K562 (cell line): ENCODE measurements around the gene TEX14. TPM values are rescaled to one million over a fixed set of nuclear protein-coding genes. Genes with fewer than 3 reads are reported as not detected.

Source experiments
- ATAC-seq: fragments of 200-7000 bp; cut with Tn5 transposase; 3 replicates; pipeline ENCODE4 v1.9.1; 2020; ENCODE audit warnings: moderate library complexity
- BruUV-seq: library from RNA; stranded (reverse); fragments of 400-500 nt; replicated peaks from 2 replicates; lab custom pipeline; 2021; lab: Mats Ljungman, UMichigan
- CTCF ChIA-PET: fragments of 300-600 bp; formaldehyde crosslinking; extraction: SDS; loops from one replicate; lab custom pipeline; 2021; ENCODE audit warnings: low intra/inter-chr PET ratio; lab: Yijun Ruan, JAX
- POLR2A ChIA-PET: fragments of 300-600, 350-650 bp; sonication (Branson Sonifier 250); formaldehyde crosslinking; extraction: SDS; loops from one replicate; lab custom pipeline; 2021; ENCODE audit warnings: antibody characterized with exemption, inconsistent platforms; lab: Yijun Ruan, JAX
- DNase-seq, 4 experiments: peaks; one replicate each; pipeline versions ENCODE4 v3.0.0 to v3.0.0-alpha.2; 2011 to 2018; ENCODE audit warnings: low spot score in 3 of 4, mixed read lengths in 3 of 4; ENCODE audit errors: extremely low read depth in 1 of 4
- FAIRE-seq: peaks from 2 replicates; lab custom pipeline; 2011; peaks lifted over from hg19 to GRCh38; lab: Jason Lieb, UNC
- H2AFZ ChIP-seq: 2 replicates; pipeline ENCODE4 v1.6.0; 2011; ENCODE audit warnings: low read depth, low read length, control low read depth, inconsistent platforms
- H3K27ac ChIP-seq: fragments of 200-600 bp; 3 replicates; pipeline ENCODE4 v1.8.0; 2011; ENCODE audit warnings: low read depth, mild to moderate bottlenecking, control low read depth, inconsistent platforms, low read length, moderate library complexity, mixed read lengths; ENCODE audit errors: extremely low read depth
- H3K27me3 ChIP-seq, 2 experiments: fragments of 300-600 bp in 1 of 2; 2 replicates in 1 of 2; 3 replicates in 1 of 2; pipeline versions ENCODE4 v1.6.0 to v1.8.0; 2011; ENCODE audit warnings: inconsistent platforms in 2 of 2, low read length in 2 of 2, mild to moderate bottlenecking in 1 of 2, mixed read lengths in 1 of 2, moderate library complexity in 1 of 2; ENCODE audit not compliant: control insufficient read depth in 2 of 2, insufficient read depth in 2 of 2
- H3K36me3 ChIP-seq: fragments of 300-600 bp; 3 replicates; pipeline ENCODE4 v1.8.0; 2011; ENCODE audit warnings: mild to moderate bottlenecking, low read length, inconsistent platforms; ENCODE audit not compliant: control insufficient read depth, insufficient read depth
- H3K4me1 ChIP-seq, 2 experiments: fragments of 200-600 bp in 1 of 2; replicated peaks in 1 of 2; 2 replicates in 1 of 2; 3 replicates in 1 of 2; pipeline versions ENCODE4 v1.5.1 to v1.8.0; 2011; ENCODE audit warnings: inconsistent platforms in 2 of 2, low read length in 2 of 2, mild to moderate bottlenecking in 1 of 2, mixed read lengths in 1 of 2, moderate library complexity in 1 of 2; ENCODE audit not compliant: control insufficient read depth in 2 of 2, insufficient read depth in 2 of 2
- H3K4me2 ChIP-seq: 2 replicates; pipeline ENCODE4 v1.6.1; 2011; ENCODE audit warnings: low read length, control low read depth, inconsistent platforms, mixed read lengths; ENCODE audit not compliant: insufficient read depth
- H3K4me3 ChIP-seq: fragments of 200-600 bp; sonication (generic), shearing (Covaris generic); 2 replicates; pipeline ENCODE4 v1.5.1; 2016; ENCODE audit warnings: control low read depth, inconsistent platforms
- H3K79me2 ChIP-seq: fragments of 200-600 bp; 3 replicates; pipeline ENCODE4 v1.8.0; 2011; ENCODE audit warnings: low read length, inconsistent platforms; ENCODE audit not compliant: control insufficient read depth, insufficient read depth
- H3K9ac ChIP-seq, 2 experiments: 2 replicates each; pipeline versions ENCODE4 v1.6.0 to v1.6.1; 2011; ENCODE audit warnings: low read depth in 2 of 2, low read length in 2 of 2, control low read depth in 1 of 2, inconsistent platforms in 1 of 2, mild to moderate bottlenecking in 1 of 2, mixed read lengths in 1 of 2; ENCODE audit not compliant: insufficient read depth in 1 of 2
- H3K9me1 ChIP-seq: one replicate; pipeline ENCODE4 v1.6.0; 2011; ENCODE audit warnings: inconsistent platforms, mild to moderate bottlenecking, low read length, moderate library complexity; ENCODE audit not compliant: control insufficient read depth, insufficient read depth
- H3K9me3 ChIP-seq: replicated peaks from 2 replicates; pipeline ENCODE4 v1.5.1; 2011; ENCODE audit warnings: low read depth, low read length, inconsistent platforms; ENCODE audit not compliant: control insufficient read depth, insufficient read depth
- H4K20me1 ChIP-seq: replicated peaks from 2 replicates; pipeline ENCODE4 v1.6.1; 2011; ENCODE audit warnings: low read length, inconsistent platforms, mixed read lengths; ENCODE audit not compliant: control insufficient read depth, insufficient read depth
- ATF3 ChIP-seq, 2 experiments: fragments of 450-650 bp in 1 of 2; sonication (generic) in 1 of 2; formaldehyde crosslinking in 1 of 2; IDR thresholded peaks in 1 of 2; conservative IDR thresholded peaks in 1 of 2; 2 replicates each; pipeline versions ENCODE4 v1.6.1 to v1.8.1; 2016 to 2023; ENCODE audit warnings: mild to moderate bottlenecking in 2 of 2, moderate library complexity in 2 of 2, inconsistent platforms in 1 of 2, missing genetic modification reagents in 1 of 2
- FOXA3 ChIP-seq, 2 experiments: fragments of 450-650 bp in 1 of 2; sonication (generic) in 1 of 2; formaldehyde crosslinking; IDR thresholded peaks in 1 of 2; conservative IDR thresholded peaks in 1 of 2; 2 replicates each; pipeline versions ENCODE4 v1.4.0 to v1.8.0; 2020 to 2022; ENCODE audit warnings: mild to moderate bottlenecking in 2 of 2, missing genetic modification reagents in 1 of 2
- GTF2B ChIP-seq: IDR thresholded peaks from 2 replicates; pipeline ENCODE4 v1.6.1; 2011; ENCODE audit not compliant: insufficient read length; ENCODE audit errors: extremely low read depth
- HBP1 ChIP-seq: fragments of 450-650 bp; formaldehyde crosslinking; IDR thresholded peaks from 2 replicates; pipeline ENCODE4 v1.4.0; 2022; ENCODE audit warnings: missing genetic modification characterization
- PHTF2 ChIP-seq: fragments of 250-450 bp; sonication (Bioruptor Pico); IDR thresholded peaks from 2 replicates; pipeline ENCODE4 v1.5.0; 2021; ENCODE audit warnings: mild to moderate bottlenecking
- POLR2G ChIP-seq: fragments of 200-400 bp; formaldehyde crosslinking; IDR thresholded peaks from 2 replicates; pipeline ENCODE4 v1.6.1; 2017; ENCODE audit warnings: low read depth, mild to moderate bottlenecking, antibody characterized with exemption, low read length, moderate library complexity
- POLR3G ChIP-seq: IDR thresholded peaks from 2 replicates; pipeline ENCODE4 v1.6.1; 2011; ENCODE audit not compliant: insufficient read length, insufficient replicate concordance; ENCODE audit errors: extremely low read depth
- RFX7 ChIP-seq: fragments of 250-450 bp; sonication (Bioruptor Pico); IDR thresholded peaks from 2 replicates; pipeline ENCODE4 v1.5.1; 2021; ENCODE audit warnings: mild to moderate bottlenecking
- ZC3H11A ChIP-seq: IDR thresholded peaks from 2 replicates; pipeline ENCODE4 v1.6.1; 2012; ENCODE audit warnings: low read depth, low read length, improper control_type of control experiment
- ZEB2 ChIP-seq: fragments of 450-650 bp; IDR thresholded peaks from 2 replicates; pipeline ENCODE4 v1.6.1; 2016
- ZNF121 ChIP-seq: sonication (generic); formaldehyde crosslinking; conservative IDR thresholded peaks from 2 replicates; pipeline ENCODE4 v1.8.0; 2022; ENCODE audit warnings: missing genetic modification reagents
- WGBS: fragments of 100-300 bp; shearing (Covaris generic); methylation state at CpG from one replicate; pipeline ENCODE4 v1.1.6; 2016; ENCODE audit warnings: low coverage, mixed read lengths; ENCODE audit not compliant: insufficient coverage; ENCODE audit errors: missing lambda C conversion rate; 5-methylcytosine and 5-hydroxymethylcytosine counted together
- in situ Hi-C: fragments of 300-500 bp; cut with MboI; formaldehyde crosslinking; loops from 4 replicates; pipeline ENCODE4 v1.15.0; 2018; ENCODE audit warnings: inconsistent platforms, mixed read lengths
- intact Hi-C: fragments of 100-400 bp; cut with micrococcal nuclease; formaldehyde crosslinking; loops from 2 replicates; pipeline ENCODE4 v1.14.2; 2022
- polyA plus RNA-seq, 8 experiments: library from polyadenylated mRNA; depleted of rRNA in 4 of 8; stranded (reverse) in 5 of 8; unstranded in 3 of 8; fragments of >200 nt; fragmentation: Nextera tagmentation in 2 of 8; fragmentation: Illumina TruSeq in 1 of 8; extraction: Ambion mirVana in 2 of 8; extraction: Trizol in 1 of 8; gene quantifications; 2 replicates each; pipeline versions ENCODE4 v1.2.1 to v1.2.3, GENCODE V29; 2011 to 2014; ENCODE audit warnings: inconsistent platforms in 1 of 8, missing spikeins in 1 of 8
- total RNA-seq, 7 experiments: library from RNA; depleted of rRNA in 6 of 7; stranded (reverse); fragments of >200 nt in 6 of 7; fragmentation: Illumina TruSeq in 2 of 7; extraction: Trizol in 2 of 7; gene quantifications; 2 replicates each; pipeline versions ENCODE4 v1.2.1 to v1.2.3, GENCODE V29; 2011 to 2021; ENCODE audit warnings: low replicate concordance in 1 of 7
- TF ChIP-seq, protein P1 (sequence below): fragments of 250-450 bp; sonication (Bioruptor Pico); IDR thresholded peaks from 2 replicates; pipeline ENCODE4 v1.4.0; 2020; ENCODE audit warnings: mild to moderate bottlenecking, moderate library complexity

Gene TEX14
- total and polyA plus RNA-seq, 9 of the 15 experiments (the other 6 are each of a cell fraction or from before 2014, with no cell fraction given): 0.05 to 0.12 (median 0.09) TPM; not detected in 1

- TF ChIP-seq ATF3 (IDR thresholded peaks at IDR 0.05) (peak; percentile 24; the same call in 1 of the 2 replicates), ATF3 (CRISPR knock-in tag; conservative IDR thresholded peaks at IDR 0.05) (no peak), FOXA3 (CRISPR knock-in tag; conservative IDR thresholded peaks at IDR 0.05 in 1 of 2, IDR thresholded peaks at IDR 0.05 in 1 of 2) (no peak), POLR2G (no peak), RFX7 (CRISPR knock-in tag) (no peak), HBP1 (no peak)
- TF ChIP-seq, all 486 proteins: peak for 2
Measured at GRCh38 chr17:58537266-58537665, 154.6 kb downstream of the TEX14 start (continued).

DNA sequence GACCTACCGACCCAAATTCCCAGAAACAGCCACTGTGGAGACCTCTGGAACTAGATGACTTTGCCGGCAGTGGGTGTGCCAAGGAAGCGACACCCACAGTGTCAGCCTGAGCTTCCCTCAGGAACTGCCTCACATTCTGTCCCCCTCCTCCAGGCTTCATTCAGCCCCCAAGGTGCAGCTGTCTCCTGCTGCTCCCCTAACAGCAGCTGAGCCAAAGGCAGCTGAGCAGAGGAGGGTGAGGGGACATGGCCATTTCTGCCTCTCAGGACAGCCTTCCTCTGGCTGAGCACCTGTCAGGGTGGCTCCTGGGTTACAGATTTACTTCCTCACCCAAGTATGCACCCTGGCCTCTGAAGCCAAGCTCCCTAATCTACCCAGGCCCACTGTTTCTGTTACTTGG is 155.3 kb downstream of the TEX14 start:
- Histone ChIP-seq H3K9me1 (no peaks in the 10 kb centered on the region), H4K20me1 (0 out of 2 replicates have a peak, but pooled peaks cover 3% of the 10 kb centered on the region), H3K79me2 (no peaks in the 10 kb centered on the region), H3K27ac (no peak overlapping the region), H3K4me3 (no peak overlapping the region), H3K4me1 (peaks cover 7 to 22% of the 10 kb centered on the region in 2 experiments), H3K27me3 (peaks cover 2 to 24% of the 10 kb centered on the region in 2 experiments; a peak in 4 of 5 replicates), H3K36me3 (no peaks in the 10 kb centered on the region), H3K4me2 (no peak overlapping the region), H3K9ac (no peak overlapping the region; a peak in 1 of 4 replicates), H3K9me3 (no peaks in the 10 kb centered on the region), H2AFZ (no peak overlapping the region)
- BruUV-seq: no TSS peak
- 0% methylated on average over 3 of the region's 3 CpGs for WGBS
- ATAC-seq: no peak
- FAIRE-seq: no peak
- intact Hi-C loops (no loop called here), in situ Hi-C loops (no loop called here)
- ChIA-PET CTCF (no interaction called here), POLR2A (interaction anchor here (0.9 to 1.2 kb wide), 3 partner anchors 10 to 95 kb away, joined by 3 to 5 read pairs (median 4); no protein-coding TSS in a partner anchor)
- DNase-seq: no peak
- no peak for TF ChIP-seq POLR3G
- no peak for TF ChIP-seq ZNF121 (CRISPR knock-in tag)
- TF ChIP-seq ZEB2: no peak
- no peak for TF ChIP-seq GTF2B
- TF ChIP-seq, protein P1, sequence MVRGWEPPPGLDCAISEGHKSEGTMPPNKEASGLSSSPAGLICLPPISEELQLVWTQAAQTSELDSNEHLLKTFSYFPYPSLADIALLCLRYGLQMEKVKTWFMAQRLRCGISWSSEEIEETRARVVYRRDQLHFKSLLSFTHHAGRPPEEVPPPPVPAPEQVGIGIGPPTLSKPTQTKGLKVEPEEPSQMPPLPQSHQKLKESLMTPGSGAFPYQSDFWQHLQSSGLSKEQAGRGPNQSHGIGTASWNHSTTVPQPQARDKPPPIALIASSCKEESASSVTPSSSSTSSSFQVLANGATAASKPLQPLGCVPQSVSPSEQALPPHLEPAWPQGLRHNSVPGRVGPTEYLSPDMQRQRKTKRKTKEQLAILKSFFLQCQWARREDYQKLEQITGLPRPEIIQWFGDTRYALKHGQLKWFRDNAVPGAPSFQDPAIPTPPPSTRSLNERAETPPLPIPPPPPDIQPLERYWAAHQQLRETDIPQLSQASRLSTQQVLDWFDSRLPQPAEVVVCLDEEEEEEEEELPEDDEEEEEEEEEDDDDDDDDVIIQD: no peak
- TF ChIP-seq ZC3H11A: no peak
- TF ChIP-seq PHTF2 (CRISPR knock-in tag): no peak
